T-cell (primary cell): ENCODE data around the gene ANKS1A. TPM values are rescaled to one million over a fixed set of nuclear protein-coding genes. Genes with fewer than 3 reads are reported as not detected.

Source experiments
- ATAC-seq, 4 experiments: fragments of 200-7000 bp in 3 of 4; fragments of 150-1000 bp in 1 of 4; cut with Tn5 transposase; replicated peaks in 1 of 4; 1 replicate in 3 of 4; 2 replicates in 1 of 4; pipeline ENCODE4 v1.10.0; 2021; ENCODE audit warnings: moderate library complexity in 3 of 4, mild to moderate bottlenecking in 2 of 4, moderate number of reproducible peaks in 1 of 4
- CTCF ChIA-PET, 2 donors: fragments of 300-600 bp; sonication (Branson Sonifier 250); formaldehyde crosslinking; loops; one replicate each; lab custom pipeline; 2022; ENCODE audit warnings: antibody characterized with exemption in 2 of 2; lab: Charles Lee
- POLR2A ChIA-PET, 2 donors: fragments of 300-600 bp; sonication (Branson Sonifier 250); formaldehyde crosslinking; loops; one replicate each; lab custom pipeline; 2022; ENCODE audit warnings: antibody characterized with exemption in 2 of 2; lab: Charles Lee
- DNase-seq, 35 experiments: peaks; one replicate each; pipeline versions ENCODE4 v3.0.0 to v3.0.0-alpha.2; 2013 to 2023
- H3K27ac ChIP-seq: one replicate; pipeline ENCODE4 v1.5.1; 2013; ENCODE audit warnings: low read length
- H3K27me3 ChIP-seq, 2 experiments: replicated peaks in 1 of 2; 1 replicate in 1 of 2; 2 replicates in 1 of 2; pipeline versions ENCODE4 v1.6.1 to v1.7.0; 2013; ENCODE audit warnings: low read length in 1 of 2, mixed read lengths in 1 of 2; ENCODE audit not compliant: control insufficient read depth in 2 of 2, insufficient read depth in 2 of 2; ENCODE audit errors: extremely low read depth in 1 of 2
- H3K36me3 ChIP-seq, 2 donors: 1 replicate in 1 of 2; 2 replicates in 1 of 2; pipeline versions ENCODE4 v1.6.1 to v1.7.0; 2013; ENCODE audit warnings: low read length in 1 of 2; ENCODE audit not compliant: control insufficient read depth in 2 of 2, insufficient read depth in 1 of 2; ENCODE audit errors: extremely low read depth in 1 of 2
- H3K4me1 ChIP-seq, 2 experiments: 1 replicate in 1 of 2; 2 replicates in 1 of 2; pipeline versions ENCODE4 v1.6.1 to v1.7.0; 2013; ENCODE audit warnings: low read length in 2 of 2, mixed read lengths in 1 of 2; ENCODE audit not compliant: insufficient read depth in 2 of 2, control insufficient read depth in 1 of 2; ENCODE audit errors: extremely low read depth in 1 of 2
- H3K4me3 ChIP-seq, 2 donors: 1 replicate in 1 of 2; 2 replicates in 1 of 2; pipeline versions ENCODE4 v1.5.1 to v1.7.0; 2013; ENCODE audit warnings: mild to moderate bottlenecking in 2 of 2, low read length in 1 of 2, moderate library complexity in 1 of 2; ENCODE audit not compliant: control insufficient read depth in 1 of 2; ENCODE audit errors: extremely low read depth in 1 of 2
- H3K9me3 ChIP-seq: 2 replicates; pipeline ENCODE4 v1.7.0; 2013
- H3K27ac Mint-ChIP-seq, 2 donors: one replicate each; pipeline ENCODE4 v1.8.0; 2020 to 2021; ENCODE audit warnings: mild to moderate bottlenecking in 2 of 2, mixed read lengths in 2 of 2
- H3K27me3 Mint-ChIP-seq, 2 donors: one replicate each; pipeline ENCODE4 v1.8.0; 2021 to 2022; ENCODE audit warnings: mixed read lengths in 2 of 2
- H3K36me3 Mint-ChIP-seq: one replicate; pipeline ENCODE4 v1.8.0; 2021; ENCODE audit warnings: mixed read lengths
- H3K4me1 Mint-ChIP-seq, 3 donors: one replicate each; pipeline ENCODE4 v1.8.0; 2020 to 2022; ENCODE audit warnings: mixed read lengths in 3 of 3, mild to moderate bottlenecking in 1 of 3
- H3K4me3 Mint-ChIP-seq, 3 donors: one replicate each; pipeline ENCODE4 v1.8.0; 2020 to 2022; ENCODE audit warnings: mild to moderate bottlenecking in 3 of 3, mixed read lengths in 3 of 3, moderate library complexity in 3 of 3
- H3K9me3 Mint-ChIP-seq, 3 donors: one replicate each; pipeline ENCODE4 v1.8.0; 2020 to 2022; ENCODE audit warnings: mixed read lengths in 3 of 3
- WGBS: methylation state at CpG from one replicate; pipeline ENCODE4 v1.1.5; 2013; ENCODE audit warnings: missing lambda C conversion rate; ENCODE audit not compliant: insufficient coverage; 5-methylcytosine and 5-hydroxymethylcytosine counted together
- total RNA-seq, 35 experiments: library from RNA in 6 of 35; stranded (reverse) in 6 of 35; fragments of 120-200 nt in 1 of 35; gene quantifications; one replicate each; pipeline versions ENCODE4 v1.2.1 to v1.2.4 and lab custom pipeline; 2013 to 2026

Gene ANKS1A
- total RNA-seq, 5 donors from 2014 or later (not counting 1 experiment from before 2014, with no cell fraction given): 11.1 to 14.4 (median 11.7) TPM

DNA sequence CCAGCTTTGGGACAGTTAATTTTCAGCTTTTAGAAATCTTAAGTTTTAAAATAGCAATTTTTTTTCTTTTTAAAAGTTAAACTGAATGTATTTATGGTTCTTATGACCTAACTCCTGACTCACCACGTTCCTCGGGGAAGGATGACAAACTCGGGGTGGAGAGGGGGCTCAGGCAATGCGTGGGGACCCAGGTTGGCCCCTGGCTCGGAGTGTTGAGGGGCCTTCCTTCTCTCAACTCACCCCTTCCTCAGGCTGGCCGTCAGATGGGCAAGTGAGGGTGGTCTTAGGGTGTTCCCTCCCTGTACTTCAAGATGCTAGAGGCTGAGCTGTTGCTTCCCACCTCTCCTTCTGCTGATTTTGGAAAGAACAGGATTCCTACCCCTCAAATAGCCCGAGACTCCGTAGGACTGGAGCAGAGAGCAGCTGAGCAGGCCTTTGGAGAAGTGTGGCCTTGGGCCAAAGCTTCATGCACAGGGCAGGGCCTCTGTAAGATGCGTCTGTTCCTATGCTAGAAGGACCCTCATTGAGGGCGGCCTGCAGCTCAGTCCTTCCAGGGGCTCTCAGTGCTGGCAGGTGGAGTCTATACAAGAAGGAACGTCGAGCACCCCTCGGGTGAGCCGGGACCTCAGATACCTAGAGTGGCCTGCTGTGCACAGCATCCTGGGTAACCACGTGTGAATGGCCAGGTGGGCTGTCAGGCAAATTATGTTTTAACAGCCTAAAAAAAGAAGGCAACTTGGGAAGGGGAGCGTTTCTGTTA lies 172.8 kb downstream of the ANKS1A start:
- Histone ChIP-seq H3K4me1 (peaks cover 0 to 12% of the 10 kb centered on the region in 2 experiments), H3K4me3 (no peak overlapping the region), H3K27me3 (no peaks in the 10 kb centered on the region), H3K36me3 (peaks cover 7 to 31% of the 10 kb centered on the region in 2 donors), H3K9me3 (no peaks in the 10 kb centered on the region), H3K27ac (no peak overlapping the region)
- ChIA-PET CTCF (no interaction called here), POLR2A (no interaction called here)
- DNase-seq: no peak
- ATAC-seq: no peak
- WGBS: 99% methylated on average over 7 of the region's 16 CpGs
- Mint-ChIP-seq H3K9me3 (no peaks in the 10 kb centered on the region), H3K27ac (no peak overlapping the region), H3K4me1 (peaks cover 5 to 11% (median 5%) of the 10 kb centered on the region in 3 donors), H3K4me3 (no peak overlapping the region), H3K36me3 (peaks cover 26% of the 10 kb centered on the region), H3K27me3 (no peaks in the 10 kb centered on the region)

DNA sequence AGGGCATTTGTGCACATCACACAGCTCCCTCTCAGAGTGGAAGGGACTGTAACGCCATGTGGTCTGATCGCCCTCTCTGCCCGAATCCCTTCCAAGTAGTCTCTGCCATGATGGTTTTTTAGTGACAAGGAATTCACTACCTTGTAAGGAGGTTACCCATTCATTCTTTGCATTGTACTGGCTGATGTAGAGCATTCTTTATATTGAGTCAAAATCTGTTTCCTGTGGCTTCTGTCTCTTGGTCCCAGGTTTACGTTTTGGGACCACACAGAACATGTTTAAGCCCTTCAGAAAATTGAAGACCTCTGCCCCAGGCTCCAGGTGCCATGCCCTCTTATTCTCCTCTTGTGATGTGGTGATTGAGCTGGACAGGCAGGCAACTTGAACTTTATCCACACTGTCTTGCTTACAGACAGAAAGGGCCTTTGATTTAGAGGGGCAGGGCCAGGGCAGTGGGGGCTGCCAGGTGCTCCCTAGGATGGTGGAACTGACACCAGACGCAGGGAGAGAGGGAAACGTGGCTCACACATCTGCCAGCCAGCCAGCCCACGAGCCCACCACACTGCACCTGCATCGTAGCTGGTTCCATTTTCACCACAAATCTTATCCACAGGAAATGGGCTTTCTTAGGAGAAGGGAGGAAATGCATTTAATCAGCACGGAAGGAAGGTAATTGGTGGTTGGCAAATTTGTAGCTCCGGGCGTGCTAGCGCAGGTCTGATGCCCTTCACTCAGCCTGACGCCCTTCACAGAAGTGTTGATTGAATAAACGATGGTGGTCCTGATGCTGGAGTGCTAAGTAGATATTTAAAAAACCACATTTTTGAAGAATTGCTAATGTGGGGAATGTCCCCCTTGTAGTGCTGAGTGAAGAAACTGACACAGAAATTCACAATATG lies 173.9 kb downstream of the ANKS1A start:
- ChIA-PET POLR2A (no interaction called here), CTCF (no interaction called here)
- DNase-seq: no peak
- peaks cover 5 to 11% (median 5%) of the 10 kb centered on the region in 3 donors for H3K4me1 Mint-ChIP-seq
- Histone ChIP-seq H3K36me3 (peaks cover 7 to 31% of the 10 kb centered on the region in 2 donors), H3K27ac (no peak overlapping the region), H3K4me1 (peaks cover 0 to 12% of the 10 kb centered on the region in 2 experiments), H3K9me3 (no peaks in the 10 kb centered on the region), H3K4me3 (no peak overlapping the region), H3K27me3 (no peaks in the 10 kb centered on the region)
- H3K27me3 Mint-ChIP-seq: no peaks in the 10 kb centered on the region
- H3K36me3 Mint-ChIP-seq: peaks cover 29% of the 10 kb centered on the region
- no peak overlapping the region for H3K27ac Mint-ChIP-seq
- 77% methylated on average over 4 of the region's 14 CpGs for WGBS
- H3K4me3 Mint-ChIP-seq: no peak overlapping the region
- H3K9me3 Mint-ChIP-seq: no peaks in the 10 kb centered on the region
- no peak for ATAC-seq

DNA sequence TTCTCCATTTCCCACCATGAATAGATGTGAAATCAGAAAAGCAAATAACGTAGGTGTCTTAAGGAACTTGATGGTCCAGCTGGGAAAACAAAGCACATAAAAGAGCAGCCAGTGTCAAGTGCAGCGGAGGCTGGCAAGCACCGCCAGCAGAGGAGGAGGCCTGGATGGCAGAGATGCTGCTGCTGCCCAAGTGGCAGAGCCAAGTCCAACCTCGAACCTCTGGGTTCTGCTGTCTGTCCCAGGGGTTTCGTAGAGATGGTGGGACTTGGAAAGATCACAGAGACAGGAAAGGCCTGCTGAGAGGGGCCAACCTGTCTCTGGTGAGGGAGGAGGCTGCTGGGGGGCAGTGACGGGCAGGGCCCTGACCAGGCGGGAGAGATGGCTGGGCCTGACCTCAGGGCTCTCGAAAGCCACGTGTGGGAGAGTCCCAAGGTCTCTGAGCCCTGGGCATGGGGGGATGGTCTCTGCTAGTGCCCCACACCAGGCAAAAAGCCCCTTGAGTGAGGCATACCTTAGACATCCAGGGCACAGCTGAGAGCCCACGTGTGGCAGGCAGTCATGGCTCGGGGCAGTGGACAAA lies 174.7 kb downstream of the ANKS1A start:
- DNase-seq (no peak), ATAC-seq (no peak)
- POLR2A ChIA-PET: no interaction called here
- H3K27me3 ChIP-seq: no peaks in the 10 kb centered on the region
- peaks cover 0 to 8% of the 10 kb centered on the region in 2 experiments for H3K4me1 ChIP-seq
- Mint-ChIP-seq H3K36me3 (peaks cover 32% of the 10 kb centered on the region), H3K9me3 (no peaks in the 10 kb centered on the region), H3K27ac (no peak overlapping the region), H3K4me1 (peaks cover 2 to 3% (median 2%) of the 10 kb centered on the region in 3 donors), H3K27me3 (no peaks in the 10 kb centered on the region), H3K4me3 (no peak overlapping the region)
- H3K9me3 ChIP-seq: no peaks in the 10 kb centered on the region
- no peak overlapping the region for H3K27ac ChIP-seq
- CTCF ChIA-PET: no interaction called here
- WGBS: 95% methylated on average over 8 of the region's 11 CpGs
- H3K36me3 ChIP-seq: peaks cover 7 to 29% of the 10 kb centered on the region in 2 donors
- no peak overlapping the region for H3K4me3 ChIP-seq

DNA sequence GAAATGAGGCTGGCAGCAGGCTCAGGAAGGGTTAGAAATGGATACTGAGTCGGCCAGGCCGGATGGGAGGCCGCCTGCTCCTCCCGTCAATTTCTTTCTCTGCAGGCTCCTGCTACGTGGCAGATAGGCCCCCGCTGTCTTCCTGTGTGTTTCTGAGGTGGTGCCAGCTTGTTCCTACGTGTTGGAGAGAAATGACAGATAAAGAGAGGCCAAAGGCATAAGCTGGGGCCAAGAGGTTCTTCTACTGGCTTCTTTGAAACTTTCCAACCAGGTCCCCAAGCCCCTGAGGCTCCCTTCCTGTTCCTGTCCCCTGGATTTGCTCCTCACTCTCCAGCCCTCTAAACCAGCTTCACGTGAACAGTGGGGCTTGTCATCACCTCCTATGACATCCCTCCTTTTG lies 175.2 kb downstream of the ANKS1A start:
- DNase-seq (no peak), ATAC-seq (no peak)
- Histone ChIP-seq H3K27ac (no peak overlapping the region), H3K9me3 (no peaks in the 10 kb centered on the region), H3K4me3 (no peak overlapping the region), H3K4me1 (peaks cover 0 to 4% of the 10 kb centered on the region in 2 experiments), H3K36me3 (peaks cover 7 to 26% of the 10 kb centered on the region in 2 donors), H3K27me3 (no peaks in the 10 kb centered on the region)
- Mint-ChIP-seq H3K27me3 (no peaks in the 10 kb centered on the region), H3K36me3 (peaks cover 32% of the 10 kb centered on the region), H3K4me1 (no peaks in the 10 kb centered on the region), H3K9me3 (no peaks in the 10 kb centered on the region), H3K27ac (no peak overlapping the region), H3K4me3 (no peak overlapping the region)
- CTCF ChIA-PET: no interaction called here
- WGBS: 89% methylated on average over 7 of the region's 8 CpGs
- POLR2A ChIA-PET: no interaction called here

DNA sequence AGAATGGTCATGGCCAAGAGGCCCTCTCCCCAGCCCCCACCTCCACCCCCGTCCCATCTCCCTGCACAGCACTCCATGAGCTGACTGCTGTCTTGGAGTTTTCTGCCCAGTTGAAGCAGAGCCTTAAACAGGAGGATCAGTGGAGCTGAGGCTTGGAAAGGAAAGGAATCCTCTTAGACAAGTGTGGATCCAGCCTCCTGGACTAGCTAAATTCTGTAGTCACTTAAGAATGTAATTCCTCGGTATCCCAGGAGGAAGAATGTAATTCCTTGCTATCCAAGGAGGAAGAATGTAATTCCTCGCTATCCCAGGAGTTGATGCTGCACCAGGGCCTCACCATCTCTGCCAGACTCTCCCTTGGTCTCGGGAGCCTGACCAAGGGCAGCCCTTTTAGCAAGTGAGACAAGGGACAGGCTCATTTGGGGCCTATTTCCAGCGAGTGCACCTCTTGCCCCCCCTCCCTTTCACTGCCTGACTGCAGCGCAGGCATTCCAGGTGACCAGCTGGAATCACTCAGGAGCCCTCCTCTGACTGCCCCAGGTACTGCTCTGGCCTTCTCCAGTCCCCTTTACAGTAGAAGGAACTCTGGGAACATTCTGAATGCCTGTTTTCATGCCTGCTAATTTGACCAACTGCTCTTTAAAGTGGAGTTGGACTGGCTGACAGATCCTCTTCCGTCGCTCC lies 175.8 kb downstream of the ANKS1A start:
- H3K9me3 ChIP-seq: no peaks in the 10 kb centered on the region
- no peaks in the 10 kb centered on the region for H3K27me3 ChIP-seq
- DNase-seq (no peak), ATAC-seq (no peak)
- H3K4me3 ChIP-seq: no peak overlapping the region
- H3K27ac ChIP-seq: no peak overlapping the region
- no peaks in the 10 kb centered on the region for H3K27me3 Mint-ChIP-seq
- CTCF ChIA-PET: no interaction called here
- H3K4me1 Mint-ChIP-seq: no peaks in the 10 kb centered on the region
- H3K4me3 Mint-ChIP-seq: no peak overlapping the region
- no peak overlapping the region for H3K27ac Mint-ChIP-seq
- H3K4me1 ChIP-seq: no peaks in the 10 kb centered on the region
- no peaks in the 10 kb centered on the region for H3K9me3 Mint-ChIP-seq
- POLR2A ChIA-PET: no interaction called here
- WGBS: 98% methylated on average over 5 of the region's 8 CpGs
- H3K36me3 ChIP-seq: peaks cover 7 to 24% of the 10 kb centered on the region in 2 donors
- H3K36me3 Mint-ChIP-seq: peaks cover 31% of the 10 kb centered on the region

DNA sequence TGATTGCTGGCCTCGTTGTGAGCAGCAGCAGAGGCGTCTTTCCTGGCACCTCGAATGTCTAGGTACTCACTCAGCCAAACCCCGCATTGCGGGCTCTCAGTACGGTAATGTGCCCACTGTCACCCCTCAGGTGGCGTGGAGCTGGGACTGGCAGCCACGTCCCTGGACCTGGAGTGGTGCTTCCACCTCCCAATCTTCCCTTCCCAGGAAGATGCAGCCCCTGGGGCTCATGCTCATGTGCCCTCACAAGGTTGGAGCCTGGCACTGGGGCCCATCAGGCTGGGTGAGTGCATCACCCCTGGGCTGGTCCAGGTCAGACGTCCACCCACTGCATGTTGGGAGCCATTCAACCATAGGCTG lies 176.4 kb downstream of the ANKS1A start:
- ChIA-PET POLR2A (no interaction called here), CTCF (no interaction called here)
- no peaks in the 10 kb centered on the region for H3K27me3 ChIP-seq
- H3K4me1 ChIP-seq: no peaks in the 10 kb centered on the region
- H3K4me3 ChIP-seq: no peak overlapping the region
- H3K36me3 ChIP-seq: peaks cover 7 to 19% of the 10 kb centered on the region in 2 donors
- Mint-ChIP-seq H3K4me1 (no peaks in the 10 kb centered on the region), H3K9me3 (no peaks in the 10 kb centered on the region), H3K27me3 (no peaks in the 10 kb centered on the region), H3K36me3 (peaks cover 32% of the 10 kb centered on the region), H3K4me3 (no peak overlapping the region), H3K27ac (no peak overlapping the region)
- no peak overlapping the region for H3K27ac ChIP-seq
- DNase-seq (no peak), ATAC-seq (no peak)
- H3K9me3 ChIP-seq: no peaks in the 10 kb centered on the region
- 94% methylated on average over 7 of the region's 9 CpGs for WGBS
